D721Med (cell line): ENCODE results near the gene AP2S1.
"Not testable (repeated sequence)": the region's sequence is repeated elsewhere in the genome, so short reads cannot be mapped to it uniquely, and the experiment has no call there.

Experiments used
- DNase-seq: peaks from one replicate; pipeline ENCODE4 v3.0.0; 2011; ENCODE audit warnings: low spot score; ENCODE audit not compliant: insufficient read length
- FAIRE-seq: peaks from 2 replicates; lab custom pipeline; 2011; peaks lifted over from hg19 to GRCh38; lab: Jason Lieb, UNC
- TF ChIP-seq, protein P1 (sequence below): IDR thresholded peaks from 2 replicates; pipeline ENCODE4 v1.5.1; 2012; ENCODE audit warnings: mild to moderate bottlenecking, control low read depth; ENCODE audit not compliant: insufficient read depth; ENCODE audit errors: missing control alignments

AP2S1 gene

DNA sequence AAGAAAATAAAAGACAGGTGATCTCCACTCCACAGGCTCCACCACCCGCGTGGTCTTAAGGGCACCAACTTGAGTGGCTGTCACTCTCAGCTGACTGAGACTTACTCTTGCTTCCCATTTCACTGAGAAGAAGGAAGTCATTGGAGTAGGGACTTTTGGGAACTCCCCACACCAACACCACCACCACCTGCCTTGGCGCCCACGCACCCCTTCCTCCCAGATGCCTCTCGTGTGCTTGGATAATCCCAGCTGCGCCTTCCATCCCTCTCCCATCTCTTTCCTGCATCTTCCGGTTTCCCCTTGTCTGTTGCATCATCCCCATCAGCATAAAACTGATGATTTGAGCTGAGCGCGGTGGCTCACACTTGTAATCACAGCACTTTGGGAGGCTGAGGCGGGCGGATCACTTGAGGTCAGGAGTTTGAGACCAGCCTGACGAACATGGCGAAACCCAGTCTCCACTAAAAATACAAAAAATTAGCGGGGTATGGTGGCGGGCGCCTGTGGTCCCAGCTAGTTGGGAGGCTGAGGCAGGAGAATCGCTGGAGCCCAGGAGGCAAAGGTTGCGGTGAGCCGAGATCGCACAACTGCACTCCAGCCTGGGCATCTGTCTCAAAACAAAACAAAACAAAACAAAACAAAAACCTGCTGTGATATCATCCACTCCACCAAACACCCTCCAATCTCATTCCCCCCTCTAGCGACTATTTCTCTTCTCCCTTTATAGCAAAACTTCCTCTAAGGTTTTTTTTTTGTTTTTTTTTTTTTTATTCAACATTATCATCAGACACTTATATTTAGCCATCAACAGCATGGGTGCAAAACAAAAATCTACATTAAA lies 25.5 kb downstream of the AP2S1 start:
- TF ChIP-seq, protein P1, sequence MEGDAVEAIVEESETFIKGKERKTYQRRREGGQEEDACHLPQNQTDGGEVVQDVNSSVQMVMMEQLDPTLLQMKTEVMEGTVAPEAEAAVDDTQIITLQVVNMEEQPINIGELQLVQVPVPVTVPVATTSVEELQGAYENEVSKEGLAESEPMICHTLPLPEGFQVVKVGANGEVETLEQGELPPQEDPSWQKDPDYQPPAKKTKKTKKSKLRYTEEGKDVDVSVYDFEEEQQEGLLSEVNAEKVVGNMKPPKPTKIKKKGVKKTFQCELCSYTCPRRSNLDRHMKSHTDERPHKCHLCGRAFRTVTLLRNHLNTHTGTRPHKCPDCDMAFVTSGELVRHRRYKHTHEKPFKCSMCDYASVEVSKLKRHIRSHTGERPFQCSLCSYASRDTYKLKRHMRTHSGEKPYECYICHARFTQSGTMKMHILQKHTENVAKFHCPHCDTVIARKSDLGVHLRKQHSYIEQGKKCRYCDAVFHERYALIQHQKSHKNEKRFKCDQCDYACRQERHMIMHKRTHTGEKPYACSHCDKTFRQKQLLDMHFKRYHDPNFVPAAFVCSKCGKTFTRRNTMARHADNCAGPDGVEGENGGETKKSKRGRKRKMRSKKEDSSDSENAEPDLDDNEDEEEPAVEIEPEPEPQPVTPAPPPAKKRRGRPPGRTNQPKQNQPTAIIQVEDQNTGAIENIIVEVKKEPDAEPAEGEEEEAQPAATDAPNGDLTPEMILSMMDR, result no peak
- DNase-seq (no peak), FAIRE-seq (no peak)

DNA sequence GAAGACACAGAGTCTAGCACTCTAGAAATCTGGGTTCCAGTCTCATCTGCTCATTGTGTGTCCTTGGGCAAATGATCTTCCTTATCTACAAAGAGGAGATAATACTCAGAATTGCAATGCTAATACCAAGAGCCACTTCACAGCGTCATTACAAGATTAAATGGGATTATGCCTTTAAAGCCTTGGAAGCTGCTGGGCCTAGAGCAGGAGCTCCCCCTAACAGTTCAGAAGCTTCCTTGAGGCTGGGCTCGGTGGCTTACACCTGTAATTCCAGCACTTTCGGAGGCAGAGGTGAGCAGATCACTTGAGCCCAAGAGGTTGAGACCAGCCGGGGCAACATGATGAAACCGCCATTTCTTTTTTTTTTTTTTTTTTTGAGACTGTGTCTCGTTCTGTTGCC lies 27.6 kb downstream of the AP2S1 start:
- no peak for FAIRE-seq
- peak; percentile 84 for DNase-seq
- TF ChIP-seq, protein P1, result peak; percentile 61

DNA sequence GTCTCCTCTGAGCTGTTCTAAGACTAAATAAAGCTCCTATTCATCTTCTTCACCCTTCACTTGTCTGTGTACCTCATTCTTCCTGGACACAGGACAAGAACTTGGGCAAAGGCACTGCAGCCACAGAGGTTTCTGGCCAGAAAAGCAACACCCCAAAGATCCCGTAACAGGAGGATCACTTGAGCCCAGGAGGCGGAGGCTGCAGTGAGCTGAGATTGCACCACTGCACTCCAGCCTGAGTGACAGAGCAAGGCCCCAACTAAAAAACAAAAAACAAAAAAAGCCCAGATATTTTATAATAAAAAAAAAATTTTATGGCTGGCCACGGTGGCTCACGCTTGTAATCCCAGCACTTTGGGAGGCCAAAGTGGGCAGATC lies 28.2 kb downstream of the AP2S1 start:
- DNase-seq, result not testable (repeated sequence)

DNA sequence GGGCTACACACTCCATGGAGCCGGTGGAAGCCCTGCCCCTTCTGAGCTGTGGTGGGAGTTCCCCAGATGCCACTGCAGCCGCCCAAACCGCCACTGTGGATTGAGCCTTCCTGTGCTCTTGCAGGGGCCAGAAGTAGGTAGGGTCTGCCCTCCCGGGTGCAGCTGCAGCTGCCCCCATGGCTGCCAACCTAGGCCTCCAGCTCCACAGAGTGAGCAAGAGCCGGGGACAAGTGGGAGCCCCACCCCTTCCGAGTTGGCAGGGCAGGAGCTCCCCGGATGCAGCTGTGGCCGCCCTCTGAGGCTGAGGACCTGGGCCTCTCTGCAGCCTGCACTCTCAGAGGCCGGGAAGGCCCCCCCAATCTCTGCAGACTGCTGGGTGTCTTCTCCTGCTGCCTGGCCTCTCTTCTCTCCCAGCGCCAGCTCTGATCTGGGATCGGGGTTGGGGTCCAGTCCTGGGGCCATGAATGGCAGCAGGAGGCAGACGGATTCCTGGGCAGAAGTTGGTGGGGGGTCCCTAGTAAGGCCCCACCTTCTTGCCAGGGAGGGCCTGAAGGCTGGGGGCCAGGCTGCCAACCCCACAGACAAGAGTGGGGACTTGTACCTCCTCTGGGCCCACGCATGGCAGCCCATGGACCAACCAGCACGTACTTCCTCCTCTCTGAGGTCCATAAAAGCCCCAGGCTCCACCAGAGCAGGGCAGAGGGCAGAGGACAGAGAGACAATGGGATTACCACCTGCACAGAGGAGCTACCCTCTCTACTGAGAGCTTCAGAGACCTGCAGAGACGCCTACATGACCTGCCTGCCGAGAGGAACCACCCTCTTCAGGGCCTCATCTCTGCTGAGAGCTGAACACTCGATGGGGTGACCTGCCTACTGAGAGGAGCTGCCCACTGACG lies 28.9 kb downstream of the AP2S1 start:
- DNase-seq (no peak), FAIRE-seq (no peak)
- TF ChIP-seq, protein P1, result no peak

More for the DNA sequence above, 28.2 kb downstream of the AP2S1 start:
- not testable (repeated sequence) for FAIRE-seq

DNA sequence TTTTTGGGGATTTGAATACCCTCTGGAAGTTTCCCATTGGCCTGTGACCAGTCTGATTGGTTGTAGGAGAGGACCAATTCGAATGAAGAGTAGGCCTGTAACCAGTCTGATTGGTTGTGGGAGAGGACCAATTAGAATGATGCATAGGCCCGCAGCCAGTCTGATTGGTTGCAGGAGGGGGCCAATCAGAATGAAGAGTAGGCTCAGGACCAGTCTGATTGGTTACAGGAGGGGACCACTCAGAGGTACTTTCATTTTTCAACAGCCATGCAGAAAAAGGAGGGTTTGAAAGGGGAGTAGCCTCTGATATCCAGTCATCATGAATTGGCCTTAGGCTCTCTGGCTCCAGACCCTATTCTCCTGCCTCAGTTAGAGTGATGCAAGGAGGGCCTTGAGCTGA lies 31.8 kb downstream of the AP2S1 start:
- FAIRE-seq, result no peak
- TF ChIP-seq, protein P1, result no peak
- no peak for DNase-seq

DNA sequence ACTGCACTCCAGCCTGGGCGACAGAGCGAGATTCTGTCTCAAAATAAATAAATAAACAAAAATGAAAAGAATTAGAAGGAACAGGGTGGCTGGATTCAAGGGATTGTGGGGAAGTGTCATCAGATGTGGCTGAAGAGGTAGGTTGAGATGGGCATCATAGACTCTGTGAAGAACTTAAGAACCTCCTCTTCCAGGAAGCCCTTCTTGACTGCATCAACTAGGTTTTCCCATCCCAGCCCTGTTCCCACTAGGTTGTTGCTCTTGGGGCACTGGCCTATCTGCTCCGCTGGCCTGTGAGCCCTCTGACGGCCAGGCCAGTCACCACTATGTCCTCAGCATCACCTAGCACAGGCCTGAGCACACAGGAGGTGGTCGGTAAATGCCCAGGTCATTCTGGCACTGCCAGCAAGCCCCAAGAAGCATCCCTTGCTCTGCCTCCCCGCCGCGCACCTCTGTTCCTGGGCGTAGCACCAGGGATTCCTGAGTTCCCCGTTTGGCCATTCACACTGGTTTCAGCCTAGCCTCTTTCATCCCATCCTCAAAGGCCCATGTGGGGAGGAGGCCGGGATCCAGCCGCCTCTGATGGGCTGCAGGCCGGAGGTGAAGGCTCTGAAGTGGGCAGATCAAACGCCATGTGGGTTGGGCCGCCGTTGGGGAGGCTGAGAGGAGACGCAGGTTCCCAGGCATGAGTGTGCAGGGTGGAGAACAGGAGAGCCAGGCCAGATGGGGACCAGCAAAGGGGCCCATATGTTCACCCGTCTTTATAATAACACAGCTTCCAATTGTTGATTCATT lies 34.6 kb downstream of the AP2S1 start:
- FAIRE-seq, result no peak
- TF ChIP-seq, protein P1, result no peak
- no peak for DNase-seq

DNA sequence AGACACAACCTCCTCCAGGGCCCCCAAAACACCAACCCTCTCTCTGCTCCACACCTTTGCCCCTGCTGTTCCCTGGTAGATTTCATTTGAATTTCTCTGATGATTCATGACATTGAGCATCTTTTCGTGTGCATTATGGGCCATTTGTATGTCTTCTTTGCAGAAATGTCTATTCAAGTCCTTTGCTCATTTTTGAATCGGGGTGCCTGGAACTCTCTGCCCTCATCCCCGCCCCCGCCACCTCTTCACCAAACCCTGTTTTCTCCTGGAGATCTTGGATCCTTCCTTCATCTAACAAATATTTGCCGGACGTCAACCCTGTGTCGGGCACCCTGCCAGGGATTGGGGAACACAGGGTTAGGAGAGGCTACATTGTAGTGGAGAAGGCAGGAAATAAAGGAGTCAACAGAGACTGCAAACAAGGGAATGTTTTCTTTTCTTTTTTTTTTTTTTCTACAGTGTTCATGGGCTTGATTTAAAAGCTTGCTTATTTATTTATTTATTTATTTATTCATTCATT lies 36.7 kb downstream of the AP2S1 start:
- no peak for DNase-seq
- no peak for FAIRE-seq
- TF ChIP-seq, protein P1, result no peak
